RWPE2 (cell line): ENCODE results near the gene COL6A1.
A peak's percentile ranks its signal among the peaks of the same experiment; 100 is the strongest.

Source experiments
- ATAC-seq: fragments of 200-7000 bp; cut with Tn5 transposase; 3 replicates; pipeline ENCODE4 v1.9.1; 2021; ENCODE audit warnings: low read depth
- DNase-seq: peaks from one replicate; pipeline ENCODE4 v3.0.0-alpha.2; 2020; ENCODE audit warnings: low spot score
- H3K27ac ChIP-seq: fragments of 450-650 bp; 2 replicates; pipeline ENCODE4 v1.5.1; 2017; ENCODE audit warnings: mild to moderate bottlenecking; ENCODE audit not compliant: poor library complexity, severe bottlenecking
- H3K27me3 ChIP-seq: fragments of 250-450 bp; sonication (Bioruptor Pico); 2 replicates; pipeline ENCODE4 v1.5.1; 2021; ENCODE audit warnings: mild to moderate bottlenecking, moderate library complexity; ENCODE audit not compliant: insufficient read depth, poor library complexity, severe bottlenecking
- H3K36me3 ChIP-seq: fragments of 250-450 bp; sonication (Bioruptor Pico); 2 replicates; pipeline ENCODE4 v1.5.1; 2020; ENCODE audit warnings: low read depth, mild to moderate bottlenecking, moderate library complexity
- H3K4me1 ChIP-seq: fragments of 250-450 bp; sonication (Bioruptor Pico); 2 replicates; pipeline ENCODE4 v1.5.1; 2021; ENCODE audit warnings: mild to moderate bottlenecking, moderate library complexity; ENCODE audit not compliant: insufficient read depth, poor library complexity, severe bottlenecking
- H3K4me3 ChIP-seq: fragments of 250-450 bp; sonication (Bioruptor Pico); 2 replicates; pipeline ENCODE4 v1.5.1; 2021; ENCODE audit warnings: mild to moderate bottlenecking, moderate library complexity; ENCODE audit not compliant: severe bottlenecking
- H3K9me3 ChIP-seq: fragments of 250-450 bp; sonication (Bioruptor Pico); 2 replicates; pipeline ENCODE4 v1.5.1; 2021; ENCODE audit warnings: mild to moderate bottlenecking, moderate library complexity; ENCODE audit not compliant: severe bottlenecking
- CTCF ChIP-seq: fragments of 450-650 bp; IDR thresholded peaks from one replicate; pipeline ENCODE4 v1.5.1; 2017; ENCODE audit warnings: mild to moderate bottlenecking, moderate library complexity; ENCODE audit not compliant: poor library complexity, severe bottlenecking

The COL6A1 gene

DNA sequence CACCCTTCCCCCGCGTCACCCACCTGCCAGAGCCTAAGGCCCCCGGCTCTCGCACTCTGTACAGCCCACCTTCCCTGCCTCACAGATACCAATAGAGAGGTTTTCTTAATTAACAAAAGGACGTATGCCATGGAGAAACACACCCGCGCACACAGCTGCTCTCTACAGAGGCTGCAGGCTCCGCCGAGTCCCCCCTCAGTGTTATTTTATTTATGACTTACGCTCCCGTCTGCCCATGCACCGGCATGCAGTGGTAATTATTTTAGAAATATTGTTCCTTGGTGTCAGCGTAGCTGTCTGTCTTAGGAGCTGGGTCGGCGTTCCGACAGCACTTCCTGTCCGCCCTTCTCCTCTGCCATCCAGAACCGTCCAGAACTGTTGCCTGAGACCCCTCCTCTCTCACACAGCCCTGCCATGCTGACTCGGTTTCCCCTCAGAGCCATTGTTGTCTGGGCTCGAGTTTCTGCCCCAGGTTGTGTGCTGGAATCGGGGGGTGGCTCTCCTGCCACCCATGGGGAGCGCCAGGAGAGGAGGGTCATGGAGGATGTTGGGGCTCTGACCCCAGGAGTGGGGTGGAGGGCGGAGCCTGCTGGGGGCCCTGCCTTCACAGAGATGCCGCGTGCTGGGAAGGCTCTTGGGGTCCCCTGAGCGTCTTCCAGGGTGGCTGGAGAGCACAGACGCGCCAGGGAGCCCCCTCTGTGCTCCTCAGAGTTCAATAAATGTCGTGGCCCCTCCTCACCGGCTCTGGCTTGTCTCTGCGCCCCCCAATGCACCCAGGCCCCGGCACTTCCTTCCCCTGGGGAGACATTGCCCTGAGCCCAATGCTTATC, 39.6 kb upstream of the COL6A1 start:
- DNase-seq (no peak), ATAC-seq (no peak)
- Histone ChIP-seq H3K4me1 (no peaks in the 10 kb centered on the region), H3K27ac (no peak overlapping the region), H3K27me3 (no peaks in the 10 kb centered on the region), H3K9me3 (no peaks in the 10 kb centered on the region), H3K36me3 (no peaks in the 10 kb centered on the region), H3K4me3 (no peak overlapping the region)
- no peak for TF ChIP-seq CTCF

- TF ChIP-seq CTCF: no peak
- Histone ChIP-seq H3K4me1 (no peaks in the 10 kb centered on the region), H3K4me3 (no peak overlapping the region), H3K9me3 (no peaks in the 10 kb centered on the region), H3K27ac (no peak overlapping the region), H3K27me3 (no peaks in the 10 kb centered on the region), H3K36me3 (no peaks in the 10 kb centered on the region)
- DNase-seq (no peak), ATAC-seq (peak; percentile 46; the same call in 1 of the 3 replicates)
Measured at GRCh38 chr21:45942755-45943629, 38.6 kb upstream of the COL6A1 start.

DNA sequence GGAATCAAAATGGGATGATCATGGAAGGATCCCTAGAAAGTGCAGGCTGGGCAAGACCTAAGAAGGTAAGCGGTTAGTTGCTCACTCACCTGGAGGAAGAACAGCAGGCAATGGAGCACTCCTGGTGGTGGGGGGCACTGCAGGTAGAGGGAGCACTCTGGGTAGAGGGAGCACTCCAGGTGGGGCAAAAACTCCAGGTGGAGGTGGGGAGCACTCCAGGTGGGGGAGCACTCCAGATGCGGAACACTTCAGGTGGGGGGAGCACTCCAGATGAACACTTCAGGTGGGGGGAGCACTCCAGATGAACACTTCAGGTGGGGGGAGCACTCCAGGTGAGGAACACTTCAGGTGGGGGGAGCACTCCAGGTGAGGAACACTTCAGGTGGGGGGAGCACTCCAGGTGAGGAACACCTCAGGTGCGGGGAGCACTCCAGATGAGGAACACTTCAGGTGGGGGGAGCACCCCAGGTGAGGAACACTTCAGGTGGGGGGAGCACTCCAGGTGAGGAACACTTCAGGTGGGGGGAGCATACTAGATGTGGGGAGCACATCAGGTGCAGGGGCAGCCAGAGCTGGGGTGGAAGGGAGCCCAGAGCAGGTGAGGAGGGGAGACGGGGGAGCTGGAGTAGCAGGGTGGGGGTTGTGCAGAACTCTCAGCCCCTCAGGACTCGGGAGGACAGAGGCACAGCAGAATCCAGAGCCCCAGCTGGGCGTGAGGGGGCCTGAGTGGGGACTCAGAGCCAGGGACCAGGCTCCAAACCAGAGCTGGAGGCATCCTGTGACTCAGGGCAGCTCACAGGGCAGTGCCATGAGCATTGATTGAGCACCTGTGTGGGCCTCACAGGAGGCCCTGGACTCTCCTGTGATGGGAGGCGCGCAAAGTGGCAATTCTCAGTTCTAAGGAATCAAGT, 37.7 kb upstream of the COL6A1 start:
- H3K36me3 ChIP-seq: no peaks in the 10 kb centered on the region
- no peaks in the 10 kb centered on the region for H3K9me3 ChIP-seq
- ATAC-seq (no peak), DNase-seq (no peak)
- H3K27ac ChIP-seq: no peak overlapping the region
- peaks cover 7% of the 10 kb centered on the region for H3K27me3 ChIP-seq
- H3K4me3 ChIP-seq: no peak overlapping the region
- no peak for TF ChIP-seq CTCF
- H3K4me1 ChIP-seq: no peaks in the 10 kb centered on the region

DNA sequence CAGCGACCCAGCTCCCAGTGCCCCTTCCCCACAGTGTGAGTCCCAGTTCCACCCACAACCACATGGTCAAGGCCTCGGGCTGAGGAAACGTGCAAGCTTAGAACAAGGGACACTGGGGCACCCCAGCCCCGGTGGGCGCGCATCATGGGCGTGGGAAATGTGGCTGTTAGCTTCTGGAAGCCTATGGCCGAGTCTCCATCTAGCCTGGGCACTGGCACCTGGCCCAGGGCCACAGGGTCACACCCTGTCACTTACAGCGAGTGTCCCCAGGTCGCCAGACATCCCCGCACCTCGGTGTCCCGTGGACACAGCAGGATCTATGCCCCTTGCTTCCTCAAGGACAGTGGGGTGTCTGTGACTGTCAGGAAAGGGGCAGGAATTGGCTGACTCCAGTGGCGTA, 37.0 kb upstream of the COL6A1 start:
- TF ChIP-seq CTCF: no peak
- no peak overlapping the region for H3K4me3 ChIP-seq
- no peaks in the 10 kb centered on the region for H3K36me3 ChIP-seq
- H3K4me1 ChIP-seq: no peaks in the 10 kb centered on the region
- DNase-seq (no peak), ATAC-seq (no peak)
- peaks cover 14% of the 10 kb centered on the region for H3K27me3 ChIP-seq
- no peaks in the 10 kb centered on the region for H3K9me3 ChIP-seq
- no peak overlapping the region for H3K27ac ChIP-seq
